ENCODE data around the gene CDC42SE2.
"Not testable (repeated sequence)": the region's sequence is repeated elsewhere in the genome, so short reads cannot be mapped to it uniquely, and the experiment has no call there.

Gene CDC42SE2

DNA sequence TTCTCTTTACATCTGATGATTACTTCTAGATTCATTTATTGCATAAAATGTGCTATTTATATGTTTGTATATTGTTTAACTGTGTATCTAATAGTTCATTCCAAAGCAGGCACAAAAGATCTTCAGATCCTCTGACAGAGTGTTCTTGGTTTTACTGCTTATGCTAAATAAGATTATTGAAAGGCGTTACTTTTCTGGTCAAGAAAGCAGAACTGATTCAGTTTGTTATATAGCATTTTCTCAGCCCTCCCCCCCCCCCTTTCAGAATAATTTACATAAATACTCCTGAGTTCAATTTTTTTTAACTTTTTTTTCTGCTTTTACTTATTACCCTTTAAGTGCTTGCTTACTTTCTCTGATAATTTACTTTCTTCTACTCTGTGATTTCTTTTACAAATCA is 15.4 kb downstream of the CDC42SE2 start:
- DNase-seq, result no peak

DNA sequence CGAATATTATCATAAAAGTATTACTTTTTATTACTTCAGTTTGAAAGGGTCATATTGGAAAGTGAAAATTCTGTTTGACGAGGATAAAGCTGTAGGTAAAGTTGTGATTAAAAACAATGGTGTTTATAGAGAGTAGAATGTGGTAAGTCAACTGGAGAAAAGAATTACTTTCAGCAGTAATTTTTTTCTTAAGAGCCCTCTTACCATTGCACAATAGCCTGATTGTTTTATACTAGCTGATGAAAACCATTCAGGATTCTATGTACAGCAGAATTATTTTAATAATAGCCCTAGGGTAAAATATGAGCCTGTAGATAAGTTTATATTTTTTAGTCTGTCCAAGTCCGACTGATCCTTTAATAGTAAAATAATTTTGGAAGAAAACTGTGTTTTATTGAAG is 16.6 kb downstream of the CDC42SE2 start:
- no peak for DNase-seq

DNA sequence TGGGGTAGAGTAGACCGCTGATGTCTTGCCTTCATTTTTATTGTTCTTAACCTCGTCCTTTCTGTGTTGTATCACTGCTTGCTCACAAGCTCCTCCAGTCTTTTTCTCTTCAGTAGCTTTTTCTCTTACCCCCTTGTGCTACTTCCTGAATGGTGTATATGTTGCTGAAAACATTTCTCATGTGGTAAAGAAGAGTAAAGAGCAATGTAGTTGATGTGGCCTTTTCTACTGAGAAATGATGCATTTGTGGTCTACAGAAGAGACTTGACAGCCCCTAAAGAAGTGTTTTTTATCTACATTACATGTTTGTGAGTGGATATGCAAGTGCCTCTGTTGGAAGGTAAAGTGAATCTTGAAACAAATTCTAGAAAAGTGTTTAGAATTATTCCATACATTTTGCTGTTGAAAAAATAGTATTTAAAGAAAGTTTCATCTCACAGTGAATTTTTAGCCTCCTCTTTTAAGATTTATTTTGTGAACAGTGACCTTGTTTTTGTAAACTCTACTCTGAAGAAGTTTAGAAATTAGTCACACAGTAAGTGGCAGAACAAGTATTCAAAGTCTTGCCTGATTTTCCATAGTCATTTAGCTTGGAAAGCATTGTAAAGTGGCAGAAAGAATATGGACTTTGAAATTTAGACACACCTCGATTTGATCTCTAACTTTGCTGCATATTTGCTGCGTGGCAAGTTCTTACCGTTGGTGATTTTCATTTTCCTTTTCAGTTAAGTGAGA is 17.4 kb downstream of the CDC42SE2 start:
- DNase-seq, result no peak

DNA sequence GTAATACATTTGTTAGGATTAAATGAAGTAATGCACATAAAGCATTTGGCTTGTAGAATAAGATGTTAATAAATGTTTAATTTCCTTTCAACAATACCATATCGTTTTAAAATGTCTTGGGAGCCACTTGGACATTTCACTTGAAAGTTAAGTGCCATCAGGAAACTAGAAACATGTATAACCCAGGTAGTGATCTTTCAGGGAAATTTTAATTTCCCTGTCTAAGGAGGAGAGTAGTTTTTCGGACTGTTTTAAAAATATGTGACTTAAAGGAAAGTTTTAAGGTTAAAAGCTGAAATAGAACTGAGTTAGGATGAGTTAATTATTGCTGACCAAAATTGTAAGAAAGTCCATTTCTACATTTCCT is 18.0 kb downstream of the CDC42SE2 start:
- DNase-seq, result no peak

DNA sequence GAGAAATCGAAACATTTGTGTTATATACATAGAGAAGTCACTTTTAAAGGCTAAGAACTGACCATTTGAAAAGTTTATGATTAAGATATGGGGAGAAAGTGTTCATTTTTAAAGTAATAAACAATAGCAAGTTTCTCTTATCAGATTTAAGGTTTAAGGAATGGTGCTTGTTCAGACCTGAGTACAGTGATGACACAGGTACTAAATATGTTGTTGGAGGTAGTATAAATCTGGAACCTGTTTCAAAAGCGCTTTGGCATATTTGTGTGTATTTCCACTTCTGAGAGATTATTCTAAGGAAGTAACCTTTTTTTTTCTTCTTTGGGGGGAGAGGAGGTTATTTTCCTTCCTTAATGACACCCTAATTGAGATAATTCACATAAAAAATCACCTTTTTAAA is 18.4 kb downstream of the CDC42SE2 start:
- no peak for DNase-seq

DNA sequence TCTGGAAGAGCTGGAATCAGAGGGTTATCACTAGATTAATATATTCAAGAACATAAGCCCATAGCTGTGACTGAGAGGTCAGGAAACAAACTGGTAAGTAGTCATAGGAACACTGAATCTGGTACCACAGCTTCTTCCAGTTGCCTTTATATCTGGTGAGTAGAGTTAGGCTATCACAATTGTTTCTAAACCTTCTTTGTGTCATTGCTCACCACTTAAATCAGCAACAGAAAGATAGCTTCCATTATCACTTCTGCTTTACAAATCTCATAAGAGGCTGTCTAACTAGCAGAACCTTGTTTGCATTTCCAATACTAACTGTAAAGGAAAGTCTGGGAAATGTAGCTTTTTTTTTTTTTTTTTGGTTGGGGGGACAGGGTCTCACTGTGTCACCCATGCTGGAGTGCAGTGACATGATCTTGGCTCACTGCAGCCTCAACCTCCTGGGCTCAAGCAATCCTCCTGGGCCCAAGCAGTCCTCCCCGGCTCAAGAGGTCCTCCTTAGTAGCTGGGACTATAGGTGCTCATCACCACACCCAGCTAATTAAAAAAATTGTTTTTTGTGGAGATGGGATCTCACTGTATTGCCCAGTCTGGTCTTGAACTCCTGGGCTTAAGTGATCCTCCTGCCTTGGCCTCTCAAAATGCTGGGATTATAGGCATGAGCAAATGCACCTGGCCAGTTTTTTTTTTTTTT is 22.0 kb downstream of the CDC42SE2 start:
- DNase-seq, result no peak

DNA sequence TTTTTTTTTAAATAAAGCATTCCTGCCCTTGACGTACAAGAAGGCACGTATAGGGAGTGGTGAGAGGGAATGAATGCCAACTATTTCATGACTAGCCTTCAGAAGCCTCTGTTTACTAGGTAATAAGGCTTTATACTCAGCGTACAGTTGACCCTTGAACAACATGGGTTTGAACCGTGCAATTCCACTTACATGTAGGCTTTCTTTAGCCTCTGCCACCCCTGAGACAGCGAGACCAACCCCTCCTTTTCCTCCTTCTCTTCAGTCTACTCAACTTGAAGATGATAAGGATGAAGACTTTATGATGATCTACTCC is 22.5 kb downstream of the CDC42SE2 start:
- no peak for DNase-seq

DNA sequence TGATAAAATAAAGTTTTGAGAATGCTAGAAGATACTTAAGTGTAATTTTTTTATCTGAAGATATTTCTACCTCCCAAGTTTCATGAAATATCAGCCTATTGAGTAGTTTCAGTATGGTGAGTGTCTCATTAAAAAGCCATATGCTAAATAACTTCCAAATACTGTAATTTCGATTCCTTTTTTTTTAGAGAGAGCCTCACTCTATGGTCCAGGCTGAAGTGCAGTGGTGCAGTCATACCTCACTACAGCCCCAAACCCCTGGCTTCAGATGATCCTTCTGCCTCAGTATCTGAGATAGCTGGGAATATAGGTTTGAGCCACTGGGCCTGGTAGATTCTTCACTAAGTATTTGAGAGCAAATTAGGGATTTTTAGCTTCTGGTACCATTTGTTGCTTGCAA is 24.5 kb downstream of the CDC42SE2 start:
- no peak for DNase-seq

DNA sequence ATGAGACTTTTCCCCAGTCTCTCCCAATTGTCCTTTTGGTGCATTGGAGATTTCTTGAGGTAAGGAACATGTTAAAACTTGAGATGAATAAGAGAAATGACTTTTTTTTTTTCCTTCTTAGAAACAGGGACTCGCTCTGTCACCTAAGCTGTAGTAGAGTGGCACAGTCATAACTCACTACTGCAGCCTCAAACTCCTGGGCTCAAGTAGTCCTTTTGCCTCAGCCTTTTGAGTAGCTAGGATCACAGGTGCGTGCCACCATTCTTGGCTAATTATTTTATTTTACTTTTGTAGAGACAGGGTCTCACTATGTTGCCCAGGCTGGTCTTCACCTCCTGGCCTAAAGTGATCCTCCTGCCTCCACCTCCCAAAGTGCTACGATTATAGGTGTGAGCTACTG is 25.9 kb downstream of the CDC42SE2 start:
- peak; percentile 32 for DNase-seq

DNA sequence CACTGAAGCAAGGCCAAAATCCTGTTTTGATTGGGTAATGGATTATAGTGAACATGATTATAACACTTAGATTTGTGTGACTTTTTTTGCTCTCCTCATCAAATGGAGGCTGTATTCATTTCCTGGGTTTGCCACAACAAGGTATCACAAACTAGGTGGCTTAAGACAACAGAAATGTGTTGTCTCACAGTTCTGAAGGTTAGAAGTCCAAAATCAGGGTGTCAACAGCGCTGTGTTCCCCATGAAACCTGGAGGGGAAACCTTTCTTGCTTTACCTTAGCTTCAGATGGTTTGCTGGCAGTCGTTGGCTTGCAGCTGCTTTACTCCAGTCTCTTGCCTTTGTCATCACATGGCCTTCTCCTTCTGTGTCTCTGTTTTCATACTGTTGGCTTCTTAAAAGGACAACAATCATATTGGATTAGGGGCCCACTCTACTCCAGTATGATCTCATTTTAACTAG is 32.4 kb downstream of the CDC42SE2 start:
- DNase-seq, result peak; percentile 38

DNA sequence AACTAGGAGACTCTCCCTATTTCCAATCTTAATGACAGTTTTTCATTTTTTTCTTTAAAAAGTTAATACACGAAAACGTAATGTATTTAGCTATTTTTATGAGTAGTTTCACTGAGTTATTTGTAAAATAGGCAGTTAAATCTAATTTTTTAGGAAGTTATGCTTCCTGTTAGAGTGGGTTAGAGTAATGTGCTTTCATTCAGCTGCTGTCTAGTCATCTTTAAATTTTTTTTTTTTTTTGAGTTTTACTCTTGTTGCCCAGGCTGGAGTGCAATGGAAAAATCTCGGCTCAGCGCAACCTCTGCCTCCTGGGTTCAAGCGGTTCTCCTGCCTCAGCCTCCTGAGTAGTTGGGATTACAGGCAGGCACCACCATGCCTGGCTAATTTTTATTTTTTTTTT is 34.0 kb downstream of the CDC42SE2 start:
- DNase-seq, result no peak

DNA sequence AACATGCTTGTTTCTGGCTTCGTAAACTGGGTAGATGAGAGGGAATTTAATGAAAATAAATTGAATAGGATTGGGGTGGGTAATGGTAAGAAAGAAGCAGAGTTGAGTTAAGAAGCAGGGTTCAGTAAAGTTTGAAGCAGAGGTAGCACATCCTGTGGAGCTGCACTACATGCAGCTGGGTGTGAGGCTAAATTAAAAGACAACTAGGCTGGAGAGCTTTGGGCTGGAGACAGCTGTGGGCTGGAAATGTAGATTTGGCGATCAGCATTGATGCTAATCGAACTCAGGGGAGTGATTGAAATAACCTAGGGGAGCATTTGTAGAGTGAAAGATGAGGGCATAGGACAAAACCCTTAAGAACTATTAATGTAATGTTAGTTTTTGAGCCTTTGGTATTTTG is 35.6 kb downstream of the CDC42SE2 start:
- peak; percentile 17 for DNase-seq

DNA sequence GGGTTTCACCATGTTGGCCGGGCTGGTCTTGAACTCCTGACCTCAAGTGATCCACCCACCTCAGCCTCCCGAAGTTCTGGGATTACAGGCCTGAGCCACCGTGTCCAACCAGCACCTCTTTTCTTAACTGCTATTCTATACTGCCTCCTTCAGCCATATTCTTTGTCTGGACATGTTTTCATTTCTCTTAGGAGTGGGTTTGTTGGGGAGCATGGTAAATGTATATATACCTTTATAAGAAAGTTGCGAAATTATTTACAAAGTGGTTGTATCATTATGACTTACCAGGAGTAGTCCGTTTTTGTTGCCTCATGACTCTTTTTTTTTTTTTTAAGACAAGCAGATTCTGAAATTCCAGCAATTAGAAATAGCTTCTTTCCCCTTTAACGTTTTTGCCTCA is 38.7 kb downstream of the CDC42SE2 start:
- DNase-seq, result no peak

DNA sequence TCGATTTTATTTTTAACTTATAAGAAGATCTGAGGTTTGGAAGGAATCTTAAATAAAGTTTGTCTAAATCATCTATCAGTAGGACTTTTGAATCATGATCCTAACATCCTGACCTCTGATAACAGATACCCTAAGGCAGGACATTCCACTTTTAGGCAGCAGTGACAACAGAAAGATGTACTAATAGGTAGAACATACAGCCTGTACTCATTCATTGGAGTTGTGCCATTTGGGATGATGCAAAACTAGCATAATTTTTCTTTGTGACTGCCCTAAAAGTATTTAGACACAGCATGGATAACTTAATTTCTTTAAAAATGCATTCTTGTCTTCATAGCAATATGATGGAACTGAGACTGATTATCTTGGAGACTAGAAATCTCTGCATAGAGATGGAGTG is 39.7 kb downstream of the CDC42SE2 start:
- no peak for DNase-seq

DNA sequence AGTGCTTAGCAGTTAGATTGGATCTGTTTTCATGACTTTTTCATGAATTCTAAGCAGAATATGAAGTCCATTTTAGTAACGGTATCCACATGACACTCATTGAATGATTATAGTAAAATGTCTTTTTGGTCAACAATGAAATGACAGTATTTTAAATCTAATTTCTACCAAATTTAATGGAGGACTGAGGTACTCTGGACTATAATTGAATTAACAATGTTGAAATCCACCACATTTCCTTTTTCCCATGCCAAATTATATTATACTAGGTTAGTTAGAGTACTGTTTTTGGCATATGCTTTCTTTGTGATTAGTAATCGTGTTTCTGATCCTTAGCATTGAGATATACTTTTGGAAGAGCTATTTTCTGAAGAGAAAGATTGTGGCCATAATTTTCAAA is 40.6 kb downstream of the CDC42SE2 start:
- no peak for DNase-seq

DNA sequence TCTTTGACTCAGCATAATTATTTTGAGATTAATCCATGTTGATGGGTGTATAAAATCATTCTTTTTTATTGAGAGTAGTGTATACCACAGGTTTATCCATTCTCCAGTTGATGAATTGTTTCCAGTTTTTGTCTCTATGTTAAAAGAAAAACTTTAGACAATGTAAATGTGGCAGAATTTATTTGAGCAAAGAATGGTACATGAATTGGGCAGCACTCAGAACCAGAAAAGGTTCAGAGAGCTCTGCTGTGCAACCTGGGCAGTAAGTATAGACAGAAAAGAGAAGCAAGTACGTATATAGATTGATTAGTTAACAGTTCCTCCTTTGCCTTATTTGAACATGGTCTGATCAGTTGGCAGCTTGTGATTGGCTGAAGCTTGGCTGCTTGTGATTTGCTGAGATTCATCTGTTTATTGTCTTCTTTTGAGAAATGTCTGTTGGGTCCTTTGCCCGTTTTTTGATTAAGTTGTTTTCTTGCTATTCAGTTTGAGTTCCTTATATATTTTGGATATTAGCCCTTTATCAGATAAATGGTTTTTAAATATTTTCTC is 41.4 kb downstream of the CDC42SE2 start:
- no peak for DNase-seq

DNA sequence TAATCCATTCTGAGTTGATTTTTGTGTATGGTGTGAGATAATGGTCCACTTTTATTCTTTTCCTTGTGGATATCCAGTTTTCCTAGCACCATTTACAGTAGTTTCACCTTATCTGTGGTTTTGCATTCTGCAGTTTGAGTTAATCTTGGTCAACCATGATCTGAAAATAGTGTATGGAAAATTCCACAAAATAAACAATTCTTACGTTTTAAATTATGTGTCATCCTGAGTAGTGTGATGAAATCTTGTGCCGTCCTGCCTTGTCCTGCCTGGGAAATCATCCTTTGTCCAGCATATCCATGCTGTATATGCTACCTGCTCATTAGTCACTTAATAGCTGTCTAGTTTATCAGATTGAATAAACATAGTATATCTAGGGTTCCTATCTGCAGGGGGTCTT is 42.1 kb downstream of the CDC42SE2 start:
- no peak for DNase-seq

DNA sequence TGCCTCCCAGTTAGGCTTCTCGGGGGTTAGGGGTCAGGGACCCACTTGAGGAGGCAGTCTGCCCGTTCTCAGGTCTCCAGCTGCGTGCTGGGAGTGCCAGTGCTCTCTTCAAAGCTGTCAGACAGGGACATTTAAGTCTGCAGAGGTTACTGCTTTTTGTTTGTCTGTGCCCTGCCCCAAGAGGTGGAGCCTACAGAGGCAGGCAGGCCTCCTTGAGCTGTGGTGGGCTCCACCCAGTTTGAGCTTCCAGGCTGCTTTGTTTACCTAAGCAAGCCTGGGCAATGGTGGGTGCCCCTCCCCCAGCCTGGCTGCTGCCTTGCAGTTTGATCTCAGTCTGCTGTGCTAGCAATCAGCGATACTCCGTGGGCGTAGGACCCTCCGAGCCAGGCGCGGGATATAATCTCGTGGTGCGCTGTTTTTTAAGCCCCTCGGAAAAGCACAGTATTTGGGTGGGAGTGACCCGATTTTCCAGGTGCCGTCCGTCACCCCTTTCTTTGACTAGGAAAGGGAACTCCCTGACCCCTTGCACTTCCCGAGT is 48.5 kb downstream of the CDC42SE2 start:
- not testable (repeated sequence) for DNase-seq

DNA sequence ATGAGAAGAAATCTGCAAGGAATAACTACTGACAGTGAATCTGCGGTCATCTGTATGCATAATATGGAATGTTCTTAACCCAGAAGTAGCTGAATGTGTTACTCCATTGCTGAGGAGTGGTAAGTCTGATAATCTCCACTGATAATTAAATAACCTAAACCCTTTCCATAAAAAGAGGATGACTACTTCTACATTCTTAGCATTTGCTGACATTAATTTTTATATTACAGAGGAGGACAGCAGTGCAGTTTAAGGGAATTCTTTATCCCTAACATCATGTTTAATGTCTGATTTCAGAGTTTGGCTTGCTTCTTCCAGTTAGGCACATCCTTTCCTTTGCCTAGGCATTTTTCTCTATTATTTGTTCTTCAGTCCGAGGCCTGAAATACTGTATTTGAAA is 52.2 kb downstream of the CDC42SE2 start:
- no peak for DNase-seq

DNA sequence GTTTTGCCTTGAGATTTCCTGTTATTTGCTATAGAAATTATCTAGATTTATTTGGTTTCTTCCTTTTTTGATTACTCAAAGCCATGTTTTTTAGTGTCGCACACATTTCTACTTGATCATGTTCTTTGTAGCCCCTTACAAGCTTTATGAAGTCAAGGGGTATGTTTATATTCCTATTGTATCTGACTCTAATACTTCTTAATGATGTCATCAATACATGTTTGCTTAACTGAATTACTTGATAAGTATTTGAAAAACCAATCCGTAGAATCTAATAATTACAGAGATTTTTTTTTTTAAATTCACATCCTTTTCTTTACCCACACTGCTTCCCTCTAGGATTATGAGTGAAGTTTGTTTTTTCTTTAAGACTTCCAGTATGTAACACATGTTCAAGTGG is 53.0 kb downstream of the CDC42SE2 start:
- DNase-seq, result no peak

DNA sequence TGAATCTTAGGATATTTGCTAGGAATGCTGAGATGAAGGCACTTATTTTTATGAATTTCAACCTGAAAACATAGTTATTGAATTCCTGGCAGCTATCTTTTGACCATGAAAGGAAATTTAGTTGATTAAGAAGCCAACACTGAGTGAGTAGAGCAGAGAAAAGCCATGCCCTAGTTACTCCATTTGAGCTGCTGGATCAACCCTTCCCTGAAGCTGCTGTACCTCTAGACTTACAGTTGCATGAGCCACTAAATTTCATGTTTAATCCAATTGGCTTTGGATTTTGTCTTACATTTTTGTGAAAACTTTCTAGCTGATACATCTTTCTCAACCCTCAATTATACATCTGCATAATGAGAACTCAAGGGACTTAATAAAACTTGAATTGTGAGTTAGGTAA is 54.6 kb downstream of the CDC42SE2 start:
- no peak for DNase-seq

DNA sequence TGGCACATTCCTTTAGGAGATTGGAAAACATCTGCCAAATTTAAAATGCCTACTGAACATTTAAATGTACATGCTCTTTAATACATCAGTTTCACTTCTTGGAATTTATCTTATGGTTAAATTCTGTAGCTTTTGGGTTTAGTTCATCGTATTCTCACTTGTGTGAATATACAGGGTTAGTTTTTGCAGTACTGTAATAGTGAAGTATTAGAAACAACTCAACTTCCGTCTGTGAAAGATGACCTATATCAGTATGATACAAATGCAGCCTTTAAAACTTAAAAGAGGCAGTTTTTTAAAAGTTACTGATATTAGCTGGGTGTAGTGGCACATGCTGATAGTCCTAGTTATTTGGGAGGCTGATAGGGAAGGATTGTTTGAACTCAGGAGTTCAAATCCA is 57.2 kb downstream of the CDC42SE2 start:
- DNase-seq, result no peak

DNA sequence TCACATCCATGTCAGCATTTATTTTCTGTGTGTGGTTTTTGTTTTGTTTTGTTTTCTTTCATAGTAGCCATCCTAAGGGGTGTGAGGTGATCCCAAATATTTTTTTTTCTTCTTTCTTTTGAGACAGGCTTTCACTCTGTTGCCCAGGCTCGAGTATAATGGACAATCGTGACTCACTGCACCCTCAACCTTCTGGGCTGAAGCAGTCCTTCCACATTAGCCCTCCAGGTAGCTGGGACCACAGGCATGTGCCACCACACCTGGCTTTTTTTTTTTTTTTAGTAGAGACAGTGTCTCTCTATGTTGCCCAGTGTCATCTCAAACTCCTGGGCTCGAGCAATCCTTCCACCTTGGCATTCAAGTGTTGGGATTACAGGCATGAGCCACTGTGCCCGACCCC is 59.1 kb downstream of the CDC42SE2 start:
- DNase-seq, result no peak

DNA sequence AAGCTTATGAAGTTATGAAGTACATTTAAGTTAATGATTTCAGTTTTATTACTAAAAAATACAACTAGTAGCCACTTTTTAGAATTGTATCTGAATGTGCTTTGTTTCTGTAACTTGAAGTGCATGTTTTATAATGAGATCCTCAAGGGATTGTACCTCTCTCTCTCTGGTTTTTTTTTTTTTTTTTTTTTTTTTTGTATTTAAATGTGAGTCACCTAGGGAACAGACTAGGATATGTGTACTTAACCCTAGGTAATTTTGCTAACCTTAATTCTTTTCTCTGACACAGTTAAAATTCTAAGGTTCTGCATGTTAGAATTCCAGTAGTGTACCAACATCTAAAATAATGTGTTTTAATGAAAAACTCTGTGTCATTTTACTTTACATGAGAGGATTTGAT is 59.5 kb downstream of the CDC42SE2 start:
- no peak for DNase-seq

Measured in CD4-positive, alpha-beta T cell treated with Interleukin-6 for 4 hours (primary cell).